Adrenal gland (tissue), 12 donors: ENCODE results near the gene TMEM184C. TPM values are rescaled to one million over a fixed set of nuclear protein-coding genes. Genes with fewer than 3 reads are reported as not detected.

Source experiments
- DNase-seq, 7 donors: peaks; one replicate each; pipeline ENCODE4 v3.0.0-alpha.2; 2019 to 2020
- H3K27ac ChIP-seq, 5 donors: fragments of 200-600 bp; sonication (generic) in 4 of 5; 1 replicate in 3 of 5; 2 replicates in 2 of 5; pipeline versions ENCODE4 v1.5.1 to v1.8.0; 2016 to 2020; ENCODE audit warnings: mild to moderate bottlenecking in 1 of 5
- H3K27me3 ChIP-seq: fragments of 200-600 bp; 2 replicates; pipeline ENCODE4 v1.8.0; 2021
- H3K36me3 ChIP-seq, 2 donors: fragments of 200-600 bp; replicated peaks in 1 of 2; 1 replicate in 1 of 2; 2 replicates in 1 of 2; pipeline versions ENCODE4 v1.5.1 to v1.8.0; 2018 to 2022
- H3K4me1 ChIP-seq, 2 donors: fragments of 200-600 bp; replicated peaks in 1 of 2; 1 replicate in 1 of 2; 2 replicates in 1 of 2; pipeline versions ENCODE4 v1.5.1 to v1.8.0; 2018 to 2021
- H3K4me3 ChIP-seq, 4 donors: fragments of 200-600 bp; sonication (generic) in 3 of 4; one replicate each; pipeline ENCODE4 v1.5.1; 2016 to 2018
- H3K9me3 ChIP-seq, 3 donors: fragments of 200-600 bp; sonication (generic) in 1 of 3; replicated peaks in 1 of 3; 1 replicate in 2 of 3; 2 replicates in 1 of 3; pipeline versions ENCODE4 v1.5.1 to v1.8.0; 2016 to 2021
- CTCF ChIP-seq, 6 experiments: fragments of 450-650 bp in 4 of 6; fragments of 200-600 bp in 2 of 6; sonication (generic) in 1 of 6; IDR thresholded peaks; 1 replicate in 5 of 6; 2 replicates in 1 of 6; pipeline versions ENCODE4 v1.5.1 to v1.8.0; 2016 to 2021; ENCODE audit warnings: antibody characterized with exemption in 6 of 6, mild to moderate bottlenecking in 2 of 6, moderate library complexity in 1 of 6
- POLR2A ChIP-seq, 2 donors: fragments of 450-650 bp; IDR thresholded peaks; one replicate each; pipeline ENCODE4 v1.6.1; 2017; ENCODE audit warnings: antibody characterized with exemption in 2 of 2, mild to moderate bottlenecking in 2 of 2, moderate library complexity in 1 of 2
- WGBS, 4 donors: extraction: QIAGEN DNeasy Blood & Tissue Kit in 2 of 4; methylation state at CpG; one replicate each; pipeline versions ENCODE4 v1.1.5 to v1.1.7; 2013 to 2017; 5-methylcytosine and 5-hydroxymethylcytosine counted together
- intact Hi-C, 2 donors: fragments of 100-400 bp; cut with DNase I; formaldehyde crosslinking; loops; one replicate each; pipeline versions ENCODE4 v1.14.1 to v1.15.0; 2022 to 2023
- polyA plus RNA-seq, 3 donors: library from polyadenylated mRNA; stranded (reverse); fragments of 200-250 nt in 2 of 3; fragments of 350-450 nt in 1 of 3; fragmentation: Illumina TruSeq in 1 of 3; extraction: RNeasy Lipid Tissue Mini Kit (QIAGEN cat#74804) in 1 of 3; gene quantifications; one replicate each; pipeline ENCODE4 v1.2.3, GENCODE V29; 2013 to 2014
- total RNA-seq, 9 donors: library from RNA; depleted of rRNA in 4 of 9; stranded (reverse); fragments of >200 nt in 4 of 9; fragments of 120-200 nt in 1 of 9; fragmentation: NEBNext Ultra II Directional in 1 of 9; extraction: Animal tissue kit (Norgen Biotek cat#: 25700) in 1 of 9; gene quantifications; one replicate each; pipeline versions ENCODE4 v1.1.0 to v1.2.4, GENCODE V29; 2013 to 2023
- donor health status: healthy with polysubstance abuse.
- donor health status: Bipolar disorder and iron deficiency.
- donor health status: DM: yes; HTN: yes; CAD: no.
- donor health status: DM: no; HTN: no; CAD: no.
- donor health status: DM: no; HTN: no; CAD: no.
- donor health status: DM: yes; HTN: yes; CAD: no.

Gene TMEM184C
- total and polyA plus RNA-seq, 12 donors, result 4.0 to 63.8 (median 40.6) TPM

GRCh38 chr4:147581606-147582350 is 35.4 kb upstream of the TMEM184C start:
- intact Hi-C loops, result no loop called here
- 68 to 73% (median 69%) methylated on average over 6 of the region's 6 CpGs for WGBS, 4 donors
- H3K27me3 ChIP-seq, result no peaks in the 10 kb centered on the region

GRCh38 chr4:147582386-147583060 is 34.7 kb upstream of the TMEM184C start:
- no peaks in the 10 kb centered on the region for H3K9me3 ChIP-seq
- DNase-seq, result no peak
- intact Hi-C loops, result no loop called here

More at GRCh38 chr4:147581606-147582350, 35.4 kb upstream of the TMEM184C start:
- no peak for DNase-seq
- no peaks in the 10 kb centered on the region for H3K9me3 ChIP-seq
- H3K4me3 ChIP-seq, result no peak overlapping the region
- no peaks in the 10 kb centered on the region for H3K4me1 ChIP-seq
- no peak for TF ChIP-seq CTCF (IDR thresholded peaks at IDR 0.05)
- TF ChIP-seq POLR2A (IDR thresholded peaks at IDR 0.05), result no peak
- no peak overlapping the region for H3K27ac ChIP-seq
- H3K36me3 ChIP-seq, result no peaks in the 10 kb centered on the region

GRCh38 chr4:147583876-147584275 is 33.3 kb upstream of the TMEM184C start:
- Histone ChIP-seq H3K4me1 (no peaks in the 10 kb centered on the region), H3K27me3 (no peaks in the 10 kb centered on the region), H3K4me3 (no peak overlapping the region), H3K9me3 (no peaks in the 10 kb centered on the region), H3K27ac (no peak overlapping the region), H3K36me3 (no peaks in the 10 kb centered on the region)
- TF ChIP-seq POLR2A (IDR thresholded peaks at IDR 0.05), result no peak
- no peak for TF ChIP-seq CTCF (IDR thresholded peaks at IDR 0.05)
- DNase-seq, result no peak
- intact Hi-C loops, result no loop called here
- WGBS, 4 donors, result 75 to 86% (median 84%) methylated on average over 1 of the region's 1 CpG

More at GRCh38 chr4:147582386-147583060, 34.7 kb upstream of the TMEM184C start:
- H3K4me1 ChIP-seq, result no peaks in the 10 kb centered on the region
- no peaks in the 10 kb centered on the region for H3K27me3 ChIP-seq
- no peak overlapping the region for H3K4me3 ChIP-seq
- no peaks in the 10 kb centered on the region for H3K36me3 ChIP-seq
- TF ChIP-seq POLR2A (IDR thresholded peaks at IDR 0.05), result no peak
- no peak for TF ChIP-seq CTCF (IDR thresholded peaks at IDR 0.05)
- no peak overlapping the region for H3K27ac ChIP-seq

- no peak for TF ChIP-seq CTCF (IDR thresholded peaks at IDR 0.05)
- no peak for TF ChIP-seq POLR2A (IDR thresholded peaks at IDR 0.05)
- intact Hi-C loops, result loop anchor here in 1 of 2 donors (5.0 kb wide), 2 partner anchors 64 to 419 kb away; no protein-coding TSS in a partner anchor
- no peaks in the 10 kb centered on the region for H3K4me1 ChIP-seq
- no peak for DNase-seq
- no peak overlapping the region for H3K27ac ChIP-seq
- H3K36me3 ChIP-seq, result no peaks in the 10 kb centered on the region
- no peaks in the 10 kb centered on the region for H3K27me3 ChIP-seq
- no peak overlapping the region for H3K4me3 ChIP-seq
- 16 to 37% (median 27%) methylated on average over 3 of the region's 3 CpGs for WGBS, 4 donors
- no peaks in the 10 kb centered on the region for H3K9me3 ChIP-seq
Measured at GRCh38 chr4:147586032-147586431, 31.2 kb upstream of the TMEM184C start.
